Measurements from ENCODE around the gene GNL1. TPM values are rescaled to one million over a fixed set of nuclear protein-coding genes. Genes with fewer than 3 reads are reported as not detected.
A peak's percentile ranks its signal among the peaks of the same experiment; 100 is the strongest.
"Not testable (repeated sequence)": the region's sequence is repeated elsewhere in the genome, so short reads cannot be mapped to it uniquely, and the experiment has no call there.

Gene GNL1
- total and polyA plus RNA-seq, 8 donors = 52.5 to 108 (median 101) TPM

DNA sequence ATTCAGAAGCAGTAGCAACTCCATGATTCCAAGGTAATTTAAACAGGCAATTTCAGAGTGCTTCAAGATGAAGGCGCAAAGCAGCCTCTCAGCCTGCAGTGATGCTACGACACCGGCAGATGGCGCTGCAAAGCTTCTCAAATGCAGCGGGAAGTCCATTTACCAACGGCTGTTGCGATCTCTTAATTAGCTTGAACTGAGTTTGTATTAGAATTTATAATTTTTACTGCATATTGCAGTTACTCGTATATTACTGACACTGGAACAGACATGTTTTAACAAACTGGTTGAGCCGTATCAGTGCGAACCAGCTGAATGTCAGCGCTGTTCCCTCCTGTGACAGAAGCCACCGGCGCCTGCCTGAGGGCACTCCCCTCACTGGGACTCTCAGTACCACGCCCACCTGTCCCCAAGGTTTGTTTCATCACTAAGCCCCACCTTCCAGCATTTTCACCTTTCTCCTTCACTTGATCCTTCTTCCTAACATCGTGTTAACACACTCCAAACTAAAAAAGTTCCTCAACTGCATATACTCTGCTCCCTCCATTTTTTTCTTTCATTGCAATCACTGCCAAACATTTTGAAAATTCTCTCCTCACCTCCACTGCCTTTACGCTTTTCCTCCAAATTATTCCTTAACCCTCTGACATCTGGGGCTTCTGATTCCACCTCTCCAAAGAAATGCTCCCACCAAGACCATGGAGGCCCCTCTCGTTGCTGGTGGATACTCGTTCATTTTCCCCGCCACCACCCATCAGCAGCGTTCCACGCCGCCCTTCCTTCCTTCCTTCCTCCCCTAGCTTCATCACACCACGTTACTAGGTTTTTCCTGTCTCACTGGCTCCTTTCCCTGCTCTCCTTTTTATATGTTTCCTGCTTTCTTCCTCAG is 14.5 kb downstream of the GNL1 start:
- Histone ChIP-seq H3K36me3 (peaks cover 0 to 14% of the 10 kb centered on the region in 2 donors), H3K27me3 (peaks cover 0 to 3% of the 10 kb centered on the region in 2 donors), H3K4me1 (peaks cover 5 to 23% of the 10 kb centered on the region in 2 donors), H3K27ac (peak overlapping the region; percentile 11 to 42), H3K4me3 (peak overlapping the region in 1 of 2 donors; percentile 27), H3K9me3 (no peaks in the 10 kb centered on the region)
- intact Hi-C loops (cut with DNase I) = no loop called here
- TF ChIP-seq, protein P1, sequence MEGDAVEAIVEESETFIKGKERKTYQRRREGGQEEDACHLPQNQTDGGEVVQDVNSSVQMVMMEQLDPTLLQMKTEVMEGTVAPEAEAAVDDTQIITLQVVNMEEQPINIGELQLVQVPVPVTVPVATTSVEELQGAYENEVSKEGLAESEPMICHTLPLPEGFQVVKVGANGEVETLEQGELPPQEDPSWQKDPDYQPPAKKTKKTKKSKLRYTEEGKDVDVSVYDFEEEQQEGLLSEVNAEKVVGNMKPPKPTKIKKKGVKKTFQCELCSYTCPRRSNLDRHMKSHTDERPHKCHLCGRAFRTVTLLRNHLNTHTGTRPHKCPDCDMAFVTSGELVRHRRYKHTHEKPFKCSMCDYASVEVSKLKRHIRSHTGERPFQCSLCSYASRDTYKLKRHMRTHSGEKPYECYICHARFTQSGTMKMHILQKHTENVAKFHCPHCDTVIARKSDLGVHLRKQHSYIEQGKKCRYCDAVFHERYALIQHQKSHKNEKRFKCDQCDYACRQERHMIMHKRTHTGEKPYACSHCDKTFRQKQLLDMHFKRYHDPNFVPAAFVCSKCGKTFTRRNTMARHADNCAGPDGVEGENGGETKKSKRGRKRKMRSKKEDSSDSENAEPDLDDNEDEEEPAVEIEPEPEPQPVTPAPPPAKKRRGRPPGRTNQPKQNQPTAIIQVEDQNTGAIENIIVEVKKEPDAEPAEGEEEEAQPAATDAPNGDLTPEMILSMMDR (IDR thresholded peaks at IDR 0.05) = peak; percentile 94 to 99
- DNase-seq (peak; percentile 75 to 90 (median 86)), ATAC-seq (peak; percentile 94)

DNA sequence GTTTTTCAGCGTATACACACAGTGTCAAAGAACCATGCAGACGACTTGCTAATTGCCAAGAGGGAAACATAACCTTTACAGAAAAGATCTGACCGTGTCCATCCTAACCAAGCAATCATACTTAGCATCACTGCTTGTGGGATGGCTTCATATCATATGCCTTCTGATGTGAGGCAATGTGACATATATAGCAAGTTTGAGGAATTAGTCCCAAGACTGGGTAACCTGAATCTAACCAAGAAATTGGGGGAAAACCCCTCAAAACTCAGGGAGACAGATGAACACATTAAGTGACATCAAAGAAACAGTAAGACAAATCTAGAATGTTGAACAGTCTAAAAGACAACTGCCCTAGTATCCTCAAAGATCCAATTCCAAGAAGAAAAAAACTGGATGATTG is 18.4 kb downstream of the GNL1 start:
- Histone ChIP-seq H3K27me3 (peaks cover 0 to 3% of the 10 kb centered on the region in 2 donors), H3K4me1 (peaks cover 5 to 14% of the 10 kb centered on the region in 2 donors), H3K9me3 (no peaks in the 10 kb centered on the region), H3K27ac (no peak overlapping the region), H3K4me3 (no peak overlapping the region), H3K36me3 (no peaks in the 10 kb centered on the region)
- intact Hi-C loops (cut with DNase I) = no loop called here
- DNase-seq (no peak), ATAC-seq (no peak)
- TF ChIP-seq, protein P1 (IDR thresholded peaks at IDR 0.05) = no peak

DNA sequence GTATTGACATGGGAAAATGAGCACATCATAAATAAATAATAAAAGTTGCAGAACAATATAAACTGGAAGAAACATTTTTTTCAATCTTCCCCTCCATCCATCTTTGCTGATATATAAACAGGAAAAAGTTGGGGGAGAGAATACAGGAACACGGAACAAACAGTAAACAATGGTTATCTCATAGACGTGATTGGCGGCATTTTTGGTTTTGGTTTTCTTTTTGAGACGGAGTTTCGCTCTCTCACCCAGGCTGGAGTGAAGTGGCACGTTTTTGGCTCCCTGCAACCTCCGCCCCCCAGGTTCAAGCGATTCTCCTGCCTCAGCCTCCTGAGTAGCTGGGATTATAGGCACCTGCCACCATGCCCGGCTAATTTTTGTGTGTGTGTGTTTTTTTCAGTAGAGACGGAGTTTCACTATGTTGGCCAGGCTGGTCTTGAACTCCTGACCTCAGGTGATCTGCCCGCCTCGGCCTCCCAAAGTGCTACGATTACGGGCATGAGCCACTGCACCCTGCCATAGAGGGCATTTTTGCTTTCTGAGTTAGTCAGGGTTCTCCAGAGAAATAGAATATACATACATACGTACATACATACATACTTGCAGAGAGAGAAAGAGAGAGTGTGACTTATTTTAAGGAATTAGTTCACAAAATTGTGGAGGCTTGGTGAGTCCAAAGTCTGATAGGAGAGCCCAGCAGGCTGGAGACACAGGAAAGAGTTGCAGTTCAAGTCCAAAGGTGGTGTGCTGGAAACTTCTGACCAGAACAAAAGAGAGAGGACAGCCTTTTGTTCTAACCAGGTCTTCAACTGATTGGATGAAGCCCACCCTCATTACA is 22.6 kb downstream of the GNL1 start:
- intact Hi-C loops (cut with DNase I) = loop anchor here in 1 of 2 donors (5.0 kb wide), 1 partner anchor 41 kb away; no protein-coding TSS in a partner anchor
- ATAC-seq = no peak
- Histone ChIP-seq H3K9me3 (no peaks in the 10 kb centered on the region), H3K27ac (peak overlapping the region in 1 of 2 donors; percentile 51), H3K36me3 (no peaks in the 10 kb centered on the region), H3K4me1 (peaks cover 0 to 38% of the 10 kb centered on the region in 2 donors), H3K4me3 (no peak overlapping the region), H3K27me3 (no peaks in the 10 kb centered on the region)
- TF ChIP-seq, protein P1 (IDR thresholded peaks at IDR 0.05) = no peak
- DNase-seq = no peak

DNA sequence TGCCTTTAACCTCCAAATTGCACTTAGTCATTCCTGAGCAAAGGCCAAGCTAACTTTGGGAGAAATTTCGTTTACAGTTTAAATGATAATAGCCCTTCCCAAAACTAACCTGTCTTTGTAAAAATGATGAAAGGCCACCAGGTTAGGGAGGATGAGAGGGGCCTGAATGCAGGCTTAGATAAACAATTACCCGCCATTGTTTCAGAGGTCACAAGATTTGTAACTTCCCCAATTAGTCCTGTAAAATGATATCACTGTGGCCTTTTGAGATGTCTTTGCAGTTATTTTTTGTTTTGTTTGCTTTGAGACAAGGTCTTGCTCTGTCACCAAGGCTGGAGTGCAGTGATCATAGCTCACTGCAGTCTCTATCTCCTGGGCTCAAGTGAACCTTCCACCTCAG is 26.3 kb downstream of the GNL1 start:
- no peaks in the 10 kb centered on the region for H3K36me3 ChIP-seq
- no peak for ATAC-seq
- intact Hi-C loops (cut with DNase I) = loop anchor here in 1 of 2 donors (5.0 kb wide), 1 partner anchor 38 kb away; no protein-coding TSS in a partner anchor
- no peaks in the 10 kb centered on the region for H3K27me3 ChIP-seq
- no peak for DNase-seq
- TF ChIP-seq, protein P1 (IDR thresholded peaks at IDR 0.05) = no peak
- H3K9me3 ChIP-seq = no peaks in the 10 kb centered on the region
- peak overlapping the region in 1 of 2 donors; percentile 76 for H3K27ac ChIP-seq
- H3K4me1 ChIP-seq = peaks cover 0 to 53% of the 10 kb centered on the region in 2 donors
- H3K4me3 ChIP-seq = no peak overlapping the region

DNA sequence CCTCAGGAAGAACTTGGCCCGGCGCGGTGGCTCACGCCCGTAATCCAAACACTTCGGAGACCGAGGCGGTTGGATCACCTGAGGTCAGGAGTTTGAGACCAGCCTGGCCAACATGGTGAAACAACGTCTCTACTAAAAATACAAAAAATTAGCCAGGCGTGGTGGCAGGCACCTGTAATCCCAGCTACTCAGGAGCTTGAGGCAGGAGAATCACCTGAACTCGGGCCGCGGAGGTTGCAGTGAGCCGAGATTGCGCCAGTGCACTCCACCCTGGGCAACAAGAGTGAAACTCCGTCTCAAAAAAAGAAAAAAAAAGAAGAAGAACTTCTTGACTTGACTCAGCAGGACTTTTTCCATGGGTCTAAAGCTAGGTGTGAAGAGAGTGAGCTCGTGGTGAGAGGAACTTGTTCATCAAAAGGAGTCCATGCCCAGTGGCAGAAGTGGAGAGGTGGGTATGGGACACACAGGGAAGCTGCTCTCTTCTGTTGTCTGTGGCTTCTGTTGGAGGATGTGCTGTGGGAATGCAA is 26.9 kb downstream of the GNL1 start:
- DNase-seq; intact Hi-C loops (cut with DNase I); H3K36me3 ChIP-seq; H3K9me3 ChIP-seq; ATAC-seq; H3K4me3 ChIP-seq; H3K27me3 ChIP-seq: not testable (repeated sequence)
- Histone ChIP-seq H3K4me1 (peaks cover 0 to 53% of the 10 kb centered on the region in 2 donors), H3K27ac (peak overlapping the region in 1 of 2 donors; percentile 76)

DNA sequence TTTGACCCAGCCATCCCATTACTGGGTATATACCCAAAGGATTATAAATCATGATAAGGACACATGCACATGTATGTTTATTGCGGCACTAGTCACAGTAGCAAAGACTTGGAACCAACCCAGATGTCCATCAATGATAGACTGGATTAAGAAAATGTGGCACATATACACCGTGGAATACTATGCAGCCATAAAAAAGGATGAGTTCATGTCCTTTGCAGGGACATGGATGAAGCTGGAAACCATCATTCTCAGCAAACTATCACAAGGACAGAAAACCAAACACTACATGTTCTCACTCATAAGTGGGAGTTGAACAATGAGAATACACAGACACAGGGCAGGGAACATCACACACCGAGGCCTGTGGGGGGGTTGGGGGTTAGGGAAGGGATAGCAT is 29.8 kb downstream of the GNL1 start:
- H3K9me3 ChIP-seq; intact Hi-C loops (cut with DNase I); H3K27ac ChIP-seq; H3K27me3 ChIP-seq; H3K36me3 ChIP-seq; ATAC-seq; DNase-seq; H3K4me3 ChIP-seq: not testable (repeated sequence)
- H3K4me1 ChIP-seq = peaks cover 0 to 35% of the 10 kb centered on the region in 2 donors

DNA sequence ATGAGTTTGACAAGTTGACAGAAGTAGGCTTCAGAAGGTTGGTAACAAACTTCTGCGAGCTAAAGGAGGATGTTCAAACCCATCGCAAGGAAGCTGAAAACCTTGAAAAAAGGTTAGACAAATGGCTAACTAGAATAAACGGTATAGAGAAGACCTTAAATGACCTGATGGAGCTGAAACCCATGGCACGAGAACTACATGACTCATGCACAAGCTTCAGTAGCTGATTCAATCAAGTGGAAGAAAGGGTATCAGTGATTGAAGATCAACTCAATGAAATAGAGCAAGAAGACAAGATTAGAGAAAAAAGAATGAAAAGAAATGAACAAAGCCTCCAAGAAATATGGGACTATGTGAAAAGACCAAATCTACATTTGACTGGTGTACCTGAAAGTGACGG is 34.3 kb downstream of the GNL1 start:
- peaks cover 0 to 16% of the 10 kb centered on the region in 2 donors for H3K4me1 ChIP-seq
- intact Hi-C loops (cut with DNase I); ATAC-seq; H3K27me3 ChIP-seq; DNase-seq; H3K36me3 ChIP-seq; H3K9me3 ChIP-seq; H3K4me3 ChIP-seq: not testable (repeated sequence)
- peak overlapping the region in 1 of 2 donors; percentile 68 for H3K27ac ChIP-seq

DNA sequence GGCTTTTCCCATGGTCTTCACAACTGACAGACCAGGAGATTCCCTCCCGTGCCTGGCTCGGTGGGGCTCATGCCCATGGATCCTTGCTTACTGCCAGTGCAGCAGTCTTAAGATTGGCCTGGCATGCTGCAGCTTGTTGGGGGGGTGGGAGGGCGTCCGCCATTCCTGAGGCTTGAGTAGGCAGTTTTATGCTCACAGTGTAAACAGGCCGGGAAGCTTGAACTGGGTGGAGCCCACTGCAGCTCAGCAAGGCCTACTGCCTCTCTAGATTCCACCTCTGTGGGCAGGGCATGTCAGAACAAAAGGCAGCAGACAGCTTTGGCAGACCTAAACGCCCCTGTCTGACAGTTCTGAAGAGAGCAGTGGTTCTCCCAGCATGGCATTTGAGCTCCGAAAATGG is 35.2 kb downstream of the GNL1 start:
- peak overlapping the region; percentile 62 to 68 for H3K27ac ChIP-seq
- H3K4me3 ChIP-seq; H3K36me3 ChIP-seq; H3K27me3 ChIP-seq; intact Hi-C loops (cut with DNase I); H3K9me3 ChIP-seq: not testable (repeated sequence)
- peak in 1 of 4 donors; percentile 63 for DNase-seq
- peak; percentile 66 for ATAC-seq
- peaks cover 0 to 21% of the 10 kb centered on the region in 2 donors for H3K4me1 ChIP-seq
